Kidney (tissue), 14 donors: ENCODE results near the gene AOPEP. TPM values are rescaled to one million over a fixed set of nuclear protein-coding genes. Genes with fewer than 3 reads are reported as not detected.

ENCODE experiments used
- DNase-seq, 5 donors: peaks; one replicate each; pipeline ENCODE4 v3.0.0-alpha.2; 2013 to 2020
- FAIRE-seq: peaks from 2 replicates; lab custom pipeline; 2012; peaks lifted over from hg19 to GRCh38; lab: Jason Lieb, UNC
- H3K27ac ChIP-seq, 2 donors: one replicate each; pipeline ENCODE4 v1.7.0; 2013; ENCODE audit warnings: low read depth in 2 of 2, low read length in 2 of 2, inconsistent platforms in 1 of 2
- H3K27me3 ChIP-seq: one replicate; pipeline ENCODE4 v1.7.1; 2013; ENCODE audit warnings: low read length, inconsistent platforms; ENCODE audit not compliant: control insufficient read depth, insufficient read depth
- H3K36me3 ChIP-seq, 3 donors: one replicate each; pipeline versions ENCODE4 v1.7.0 to v1.7.1; 2013; ENCODE audit warnings: low read length in 3 of 3, control low read depth in 1 of 3, inconsistent platforms in 1 of 3; ENCODE audit not compliant: insufficient read depth in 3 of 3, control insufficient read depth in 2 of 3
- H3K4me1 ChIP-seq, 3 donors: one replicate each; pipeline versions ENCODE4 v1.7.0 to v1.7.1; 2013; ENCODE audit warnings: low read length in 3 of 3, inconsistent platforms in 1 of 3, low read depth in 1 of 3; ENCODE audit not compliant: control insufficient read depth in 2 of 3, insufficient read depth in 2 of 3
- H3K4me3 ChIP-seq, 3 donors: one replicate each; pipeline versions ENCODE4 v1.7.0 to v1.8.1; 2013; ENCODE audit warnings: low read length in 3 of 3, control low read depth in 1 of 3, inconsistent platforms in 1 of 3
- H3K9ac ChIP-seq, 3 donors: one replicate each; pipeline versions ENCODE4 v1.7.0 to v1.7.1; 2013; ENCODE audit warnings: low read length in 3 of 3, control low read depth in 1 of 3, inconsistent platforms in 1 of 3
- H3K9me3 ChIP-seq, 3 donors: one replicate each; pipeline versions ENCODE4 v1.7.0 to v1.7.1; 2013; ENCODE audit warnings: low read length in 3 of 3, control low read depth in 1 of 3, inconsistent platforms in 1 of 3; ENCODE audit not compliant: control insufficient read depth in 2 of 3, insufficient read depth in 1 of 3
- CTCF ChIP-seq: IDR thresholded peaks from 3 replicates; pipeline ENCODE4 v1.5.1; 2012; ENCODE audit warnings: mild to moderate bottlenecking, moderate library complexity, borderline replicate concordance; ENCODE audit not compliant: insufficient read depth; ENCODE audit errors: extremely low read depth
- intact Hi-C: fragments of 100-400 bp; cut with DNase I; formaldehyde crosslinking; loops from one replicate; pipeline ENCODE4 v1.11.1; 2022
- polyA plus RNA-seq: library from polyadenylated mRNA; stranded (reverse); fragments of 350-450 nt; fragmentation: Illumina TruSeq; extraction: RNeasy Lipid Tissue Mini Kit (QIAGEN cat#74804); gene quantifications from one replicate; pipeline ENCODE4 v1.2.3, GENCODE V29; 2014; ENCODE audit warnings: low read depth, low replicate concordance; ENCODE audit not compliant: insufficient read depth
- total RNA-seq: library from RNA; stranded (reverse); fragmentation: NEBNext Ultra II Directional; extraction: Animal tissue kit (Norgen Biotek cat#: 25700); gene quantifications from one replicate; pipeline ENCODE4 v1.2.1, GENCODE V29; 2021
- donor health status: control.
- donor health status: control.
- donor health status: control.
- donor health status: control.
- donor health status: control.
- donor health status: DM: yes; HTN: yes; CAD: no.
- donor health status: Normal renal cell carcinoma (clear cell type).

The AOPEP gene
- total and polyA plus RNA-seq, 2 donors from 2014 or later = 52.2 to 119 TPM

GRCh38 chr9:94908011-94908563, 181.6 kb downstream of the AOPEP start:
- intact Hi-C loops = no loop called here
- Histone ChIP-seq H3K9ac (no peak overlapping the region), H3K36me3 (no peaks in the 10 kb centered on the region), H3K27ac (peak overlapping the region in 1 of 2 donors; percentile 45), H3K4me3 (no peak overlapping the region), H3K9me3 (peaks cover 0 to 6% (median 0%) of the 10 kb centered on the region in 3 donors), H3K27me3 (no peaks in the 10 kb centered on the region), H3K4me1 (peaks cover 0 to 14% (median 4%) of the 10 kb centered on the region in 3 donors)
- TF ChIP-seq CTCF = no peak
- DNase-seq (no peak), FAIRE-seq (no peak)

- H3K27ac ChIP-seq = peak overlapping the region in 1 of 2 donors; percentile 45
- peaks cover 0 to 6% (median 0%) of the 10 kb centered on the region in 3 donors for H3K9me3 ChIP-seq
- peaks cover 0 to 14% (median 4%) of the 10 kb centered on the region in 3 donors for H3K4me1 ChIP-seq
- H3K36me3 ChIP-seq = no peaks in the 10 kb centered on the region
- H3K9ac ChIP-seq = no peak overlapping the region
- DNase-seq (no peak), FAIRE-seq (no peak)
- intact Hi-C loops = no loop called here
- no peak for TF ChIP-seq CTCF
- H3K27me3 ChIP-seq = no peaks in the 10 kb centered on the region
- H3K4me3 ChIP-seq = no peak overlapping the region
Observed at GRCh38 chr9:94908583-94909249, 182.2 kb downstream of the AOPEP start.

GRCh38 chr9:94909250-94909894, 182.9 kb downstream of the AOPEP start:
- H3K27me3 ChIP-seq = no peaks in the 10 kb centered on the region
- FAIRE-seq = no peak
- no peaks in the 10 kb centered on the region for H3K36me3 ChIP-seq
- no peak for TF ChIP-seq CTCF
- no peak overlapping the region for H3K4me3 ChIP-seq
- no peak for DNase-seq
- intact Hi-C loops = no loop called here
- peaks cover 0 to 14% (median 4%) of the 10 kb centered on the region in 3 donors for H3K4me1 ChIP-seq
- H3K9ac ChIP-seq = no peak overlapping the region
- peaks cover 0 to 6% (median 0%) of the 10 kb centered on the region in 3 donors for H3K9me3 ChIP-seq
- H3K27ac ChIP-seq = no peak overlapping the region
